ENCODE measurements around the gene MARCKS. TPM values are rescaled to one million over a fixed set of nuclear protein-coding genes. Genes with fewer than 3 reads are reported as not detected.

MARCKS gene
- polyA plus RNA-seq, 2 of the 4 experiments (the other 2 are of a cell fraction), result 21.2 to 39.4 TPM

DNA sequence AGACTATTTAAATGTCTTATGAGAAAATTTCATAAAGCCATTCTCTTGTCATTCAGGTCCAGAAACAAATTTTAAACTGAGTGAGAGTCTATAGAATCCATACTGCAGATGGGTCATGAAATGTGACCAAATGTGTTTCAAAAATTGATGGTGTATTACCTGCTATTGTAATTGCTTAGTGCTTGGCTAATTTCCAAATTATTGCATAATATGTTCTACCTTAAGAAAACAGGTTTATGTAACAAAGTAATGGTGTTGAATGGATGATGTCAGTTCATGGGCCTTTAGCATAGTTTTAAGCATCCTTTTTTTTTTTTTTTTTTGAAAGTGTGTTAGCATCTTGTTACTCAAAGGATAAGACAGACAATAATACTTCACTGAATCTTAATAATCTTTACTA, 5.0 kb downstream of the MARCKS start:
- POLR2A ChIA-PET, result no interaction called here
- Histone ChIP-seq H3K27ac (no peak overlapping the region), H3K4me1 (peaks cover 12% of the 10 kb centered on the region; the same call in 2 of the 3 replicates), H3K4me3 (no peak overlapping the region), H3K9me3 (no peaks in the 10 kb centered on the region), H3K4me2 (peak overlapping the region; percentile 90; the same call in 1 of the 3 replicates)
- no peak for DNase-seq (ENCODE audit: low read depth in 1 of 2, low spot score in 1 of 2)
- no peak for ATAC-seq
- TF ChIP-seq CEBPB (IDR thresholded peaks at IDR 0.05), result peak in 1 of 2 experiments; percentile 58; a peak in 2 of 4 replicates
- no peak for TF ChIP-seq CBX8 (IDR thresholded peaks at IDR 0.05)
- no peak for TF ChIP-seq FOXS1 (CRISPR knock-in tag; IDR thresholded peaks at IDR 0.05)
- TF ChIP-seq CHD4 (IDR thresholded peaks at IDR 0.05; ENCODE audit: borderline replicate concordance), result no peak
- no peak for TF ChIP-seq SREBF2 (IDR thresholded peaks at IDR 0.05)
- no peak for TF ChIP-seq POLR2A (IDR thresholded peaks at IDR 0.05; ENCODE audit: low read length)
- no peak for TF ChIP-seq PHF8 (IDR thresholded peaks at IDR 0.05; ENCODE audit: borderline replicate concordance, low read depth)
- FAIRE-seq, result peak; percentile 7
- CTCF ChIA-PET, result no interaction called here

DNA sequence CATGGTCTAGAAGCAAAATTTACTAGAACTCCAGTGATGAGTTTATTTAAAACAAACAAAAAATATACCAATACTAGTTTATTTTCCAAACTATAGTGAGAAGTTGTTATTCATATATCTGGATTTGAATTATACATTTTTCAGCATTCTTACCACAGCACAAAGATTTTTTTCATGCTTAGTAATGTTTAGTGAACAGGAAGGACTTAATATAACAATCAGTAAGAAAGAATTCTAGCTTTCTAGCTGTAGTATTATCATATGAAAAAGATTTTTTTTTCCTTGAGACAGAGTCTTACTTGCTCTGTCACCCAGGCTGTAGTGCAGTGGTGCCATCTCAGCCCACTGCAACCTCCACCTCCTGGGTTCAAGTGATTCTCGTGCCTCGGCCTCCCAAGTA, 13.8 kb downstream of the MARCKS start:
- Histone ChIP-seq H3K27ac (no peak overlapping the region), H3K9me3 (no peaks in the 10 kb centered on the region), H3K4me3 (no peak overlapping the region), H3K4me2 (no peak overlapping the region), H3K4me1 (peaks cover 17% of the 10 kb centered on the region; the same call in 2 of the 3 replicates)
- no peak for FAIRE-seq
- ATAC-seq, result no peak
- 96% methylated on average over 2 of the region's 2 CpGs for WGBS (ENCODE audit: missing lambda C conversion rate)
- ChIA-PET CTCF (interaction anchor here (1.2 to 2.0 kb wide), 2 partner anchors 8 to 12 kb away, joined by 9 to 10 read pairs; no protein-coding TSS in a partner anchor), POLR2A (no interaction called here)
- TF ChIP-seq JUN (IDR thresholded peaks at IDR 0.05) (no peak), MYC (IDR thresholded peaks at IDR 0.05; ENCODE audit: borderline replicate concordance, low read length) (no peak)
- TF ChIP-seq, protein P1, sequence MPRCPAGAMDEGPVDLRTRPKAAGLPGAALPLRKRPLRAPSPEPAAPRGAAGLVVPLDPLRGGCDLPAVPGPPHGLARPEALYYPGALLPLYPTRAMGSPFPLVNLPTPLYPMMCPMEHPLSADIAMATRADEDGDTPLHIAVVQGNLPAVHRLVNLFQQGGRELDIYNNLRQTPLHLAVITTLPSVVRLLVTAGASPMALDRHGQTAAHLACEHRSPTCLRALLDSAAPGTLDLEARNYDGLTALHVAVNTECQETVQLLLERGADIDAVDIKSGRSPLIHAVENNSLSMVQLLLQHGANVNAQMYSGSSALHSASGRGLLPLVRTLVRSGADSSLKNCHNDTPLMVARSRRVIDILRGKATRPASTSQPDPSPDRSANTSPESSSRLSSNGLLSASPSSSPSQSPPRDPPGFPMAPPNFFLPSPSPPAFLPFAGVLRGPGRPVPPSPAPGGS (IDR thresholded peaks at IDR 0.05), result no peak
- DNase-seq (ENCODE audit: low read depth in 1 of 2, low spot score in 1 of 2), result no peak

DNA sequence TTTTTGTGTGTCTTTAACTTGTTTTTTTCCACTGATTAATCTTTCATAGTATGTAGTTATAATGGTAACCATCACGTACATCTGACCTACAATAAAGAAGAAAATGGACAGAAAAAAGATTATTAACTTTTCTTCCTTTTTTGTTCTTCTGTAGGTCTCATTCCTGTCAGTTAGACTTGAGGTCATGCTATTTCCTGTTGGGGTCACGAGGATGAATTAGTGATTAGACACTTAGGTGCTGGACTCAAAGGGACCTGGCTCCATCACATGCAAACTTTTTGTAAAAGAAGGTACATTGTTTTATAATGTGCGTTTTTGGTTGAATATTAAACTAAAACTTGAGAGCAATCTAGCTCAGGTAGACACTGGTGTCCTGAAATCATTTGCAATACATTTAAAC, 14.8 kb downstream of the MARCKS start:
- no peak overlapping the region for H3K27ac ChIP-seq
- DNase-seq (ENCODE audit: low read depth in 1 of 2, low spot score in 1 of 2), result no peak
- H3K4me1 ChIP-seq, result peaks cover 17% of the 10 kb centered on the region; the same call in 2 of the 3 replicates
- WGBS (ENCODE audit: missing lambda C conversion rate), result 69% methylated on average over 3 of the region's 3 CpGs
- no peak for ATAC-seq
- H3K4me3 ChIP-seq, result no peak overlapping the region
- ChIA-PET POLR2A (no interaction called here), CTCF (no interaction called here)
- FAIRE-seq, result no peak
- peak overlapping the region; percentile 79 for H3K4me2 ChIP-seq
- TF ChIP-seq HOXB13 (CRISPR knock-in tag; IDR thresholded peaks at IDR 0.05; ENCODE audit: low read depth), result no peak
- no peak for TF ChIP-seq NFE2L2 (conservative IDR thresholded peaks at IDR 0.05; ENCODE audit: low read length)
- TF ChIP-seq, protein P2, sequence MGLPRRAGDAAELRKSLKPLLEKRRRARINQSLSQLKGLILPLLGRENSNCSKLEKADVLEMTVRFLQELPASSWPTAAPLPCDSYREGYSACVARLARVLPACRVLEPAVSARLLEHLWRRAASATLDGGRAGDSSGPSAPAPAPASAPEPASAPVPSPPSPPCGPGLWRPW (IDR thresholded peaks at IDR 0.05), result no peak
- TF ChIP-seq, protein P3, sequence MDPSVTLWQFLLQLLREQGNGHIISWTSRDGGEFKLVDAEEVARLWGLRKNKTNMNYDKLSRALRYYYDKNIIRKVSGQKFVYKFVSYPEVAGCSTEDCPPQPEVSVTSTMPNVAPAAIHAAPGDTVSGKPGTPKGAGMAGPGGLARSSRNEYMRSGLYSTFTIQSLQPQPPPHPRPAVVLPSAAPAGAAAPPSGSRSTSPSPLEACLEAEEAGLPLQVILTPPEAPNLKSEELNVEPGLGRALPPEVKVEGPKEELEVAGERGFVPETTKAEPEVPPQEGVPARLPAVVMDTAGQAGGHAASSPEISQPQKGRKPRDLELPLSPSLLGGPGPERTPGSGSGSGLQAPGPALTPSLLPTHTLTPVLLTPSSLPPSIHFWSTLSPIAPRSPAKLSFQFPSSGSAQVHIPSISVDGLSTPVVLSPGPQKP (IDR thresholded peaks at IDR 0.05; ENCODE audit: low read depth, low read length), result no peak
- no peak for TF ChIP-seq RCOR1 (IDR thresholded peaks at IDR 0.05; ENCODE audit: low read depth, low read length)
- no peak for TF ChIP-seq FOXS1 (CRISPR knock-in tag; IDR thresholded peaks at IDR 0.05)
- TF ChIP-seq HDAC2 (IDR thresholded peaks at IDR 0.05), result no peak
- no peak for TF ChIP-seq ZSCAN20 (CRISPR knock-in tag; IDR thresholded peaks at IDR 0.05)
- no peaks in the 10 kb centered on the region for H3K9me3 ChIP-seq

DNA sequence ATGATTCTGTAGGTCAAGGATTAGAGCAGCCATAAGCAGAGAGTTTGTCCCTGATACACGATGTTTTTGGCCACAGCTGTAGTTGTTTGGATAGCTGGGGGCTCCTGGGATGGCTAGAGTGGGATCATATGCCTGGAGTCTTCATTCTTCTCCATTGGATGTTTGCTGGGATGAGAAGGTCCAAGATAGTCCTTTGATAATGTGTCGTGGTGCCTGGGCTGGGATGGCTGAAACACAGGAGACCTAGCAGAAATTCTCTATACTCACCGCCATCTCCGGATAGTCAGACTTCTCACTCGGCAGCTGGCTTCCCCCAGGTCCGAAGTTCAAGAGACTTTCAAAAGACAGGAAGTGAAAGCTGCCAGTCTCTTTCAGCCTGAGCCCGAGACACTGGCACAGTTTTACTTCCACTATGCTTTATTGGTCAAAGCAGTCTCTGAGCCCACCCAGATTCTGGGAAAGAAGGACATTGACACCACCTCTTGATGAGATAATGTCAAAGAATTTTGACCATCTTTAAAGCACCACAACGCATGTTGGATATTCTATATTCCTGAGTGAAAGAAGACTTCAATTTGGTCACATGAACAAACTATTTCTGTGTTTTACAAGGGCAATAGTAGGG, 16.0 kb downstream of the MARCKS start:
- 4% methylated on average over 8 of the region's 8 CpGs for WGBS (ENCODE audit: missing lambda C conversion rate)
- DNase-seq (ENCODE audit: low read depth in 1 of 2, low spot score in 1 of 2) (peak; percentile 8 to 67), FAIRE-seq (no peak), ATAC-seq (peak; percentile 85 to 93)
- Histone ChIP-seq H3K27ac (peak overlapping the region; percentile 64 to 77), H3K4me1 (peaks cover 17% of the 10 kb centered on the region; the same call in 2 of the 3 replicates), H3K9me3 (no peaks in the 10 kb centered on the region), H3K4me2 (peak overlapping the region; percentile 79), H3K4me3 (peak overlapping the region; percentile 39)
- ChIA-PET POLR2A (no interaction called here), CTCF (interaction anchor here (1.1 to 1.5 kb wide), 2 partner anchors 14 to 496 kb away, joined by 3 to 5 read pairs; no protein-coding TSS in a partner anchor)
- TF ChIP-seq HOXA7 (CRISPR knock-in tag; IDR thresholded peaks at IDR 0.05) (no peak), CBX2 (IDR thresholded peaks at IDR 0.05; ENCODE audit: borderline replicate concordance, low read depth) (no peak), RAD21 (conservative IDR thresholded peaks at IDR 0.05 in 1 of 2, IDR thresholded peaks at IDR 0.05 in 1 of 2) (0 out of 5 replicates have a peak, but pooled peaks of 1 of the 2 experiments have one; percentile 17)

Data from A549 (cell line).